GM21825 (cell line): ENCODE measurements around the gene ANO5.

Experiments
- ATAC-seq: cut with Tn5 transposase; IDR thresholded peaks from one replicate; pipeline ENCODE4 v1.9.1; 2021; ENCODE audit warnings: mild to moderate bottlenecking, moderate library complexity; ENCODE audit not compliant: unreplicated experiment

The ANO5 gene, protein sequence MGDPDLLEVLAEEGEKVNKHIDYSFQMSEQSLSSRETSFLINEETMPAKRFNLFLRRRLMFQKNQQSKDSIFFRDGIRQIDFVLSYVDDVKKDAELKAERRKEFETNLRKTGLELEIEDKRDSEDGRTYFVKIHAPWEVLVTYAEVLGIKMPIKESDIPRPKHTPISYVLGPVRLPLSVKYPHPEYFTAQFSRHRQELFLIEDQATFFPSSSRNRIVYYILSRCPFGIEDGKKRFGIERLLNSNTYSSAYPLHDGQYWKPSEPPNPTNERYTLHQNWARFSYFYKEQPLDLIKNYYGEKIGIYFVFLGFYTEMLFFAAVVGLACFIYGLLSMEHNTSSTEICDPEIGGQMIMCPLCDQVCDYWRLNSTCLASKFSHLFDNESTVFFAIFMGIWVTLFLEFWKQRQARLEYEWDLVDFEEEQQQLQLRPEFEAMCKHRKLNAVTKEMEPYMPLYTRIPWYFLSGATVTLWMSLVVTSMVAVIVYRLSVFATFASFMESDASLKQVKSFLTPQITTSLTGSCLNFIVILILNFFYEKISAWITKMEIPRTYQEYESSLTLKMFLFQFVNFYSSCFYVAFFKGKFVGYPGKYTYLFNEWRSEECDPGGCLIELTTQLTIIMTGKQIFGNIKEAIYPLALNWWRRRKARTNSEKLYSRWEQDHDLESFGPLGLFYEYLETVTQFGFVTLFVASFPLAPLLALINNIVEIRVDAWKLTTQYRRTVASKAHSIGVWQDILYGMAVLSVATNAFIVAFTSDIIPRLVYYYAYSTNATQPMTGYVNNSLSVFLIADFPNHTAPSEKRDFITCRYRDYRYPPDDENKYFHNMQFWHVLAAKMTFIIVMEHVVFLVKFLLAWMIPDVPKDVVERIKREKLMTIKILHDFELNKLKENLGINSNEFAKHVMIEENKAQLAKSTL

DNA sequence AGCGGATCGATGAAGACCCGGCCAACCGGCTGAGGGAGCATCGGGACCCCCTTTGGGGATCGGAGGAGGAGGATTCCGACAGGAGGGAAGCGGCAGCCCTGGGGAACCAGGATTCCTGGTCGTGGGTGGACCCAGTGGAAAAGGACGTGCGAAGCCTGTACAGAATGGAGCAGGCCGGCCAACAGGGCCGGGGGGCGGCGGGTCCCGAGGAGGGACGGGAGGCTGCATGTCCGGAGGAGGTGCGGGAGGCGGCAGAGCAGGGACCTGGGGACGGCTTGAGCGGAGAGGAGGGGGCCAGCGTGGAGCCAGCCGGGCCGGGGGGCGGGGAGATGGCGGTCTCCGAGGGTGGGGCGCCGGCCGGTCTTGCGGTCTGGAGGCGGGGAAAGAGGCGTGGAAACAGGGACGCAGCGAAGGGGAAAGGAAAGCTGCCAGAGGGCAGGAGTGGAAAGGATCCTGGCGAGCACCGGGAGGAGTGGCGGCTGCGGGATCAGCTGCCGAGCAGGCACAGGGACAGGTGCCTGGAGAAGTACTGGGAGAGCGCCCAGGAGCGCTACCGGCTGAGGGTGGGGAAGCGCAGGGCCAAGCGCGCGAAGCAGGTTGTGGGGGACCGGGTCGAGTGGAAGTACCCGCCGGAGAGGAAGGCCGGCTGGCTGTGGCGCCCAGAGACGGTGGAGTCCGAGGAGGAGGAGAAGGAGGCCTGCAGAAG, at the start of gene ANO5:
TSS of gene ANO5 (plus strand) at position 444 of the 706 bp plus-strand sequence. CDS start 408 bp downstream, outside the sequence.
- ATAC-seq = peak; percentile 54

DNA sequence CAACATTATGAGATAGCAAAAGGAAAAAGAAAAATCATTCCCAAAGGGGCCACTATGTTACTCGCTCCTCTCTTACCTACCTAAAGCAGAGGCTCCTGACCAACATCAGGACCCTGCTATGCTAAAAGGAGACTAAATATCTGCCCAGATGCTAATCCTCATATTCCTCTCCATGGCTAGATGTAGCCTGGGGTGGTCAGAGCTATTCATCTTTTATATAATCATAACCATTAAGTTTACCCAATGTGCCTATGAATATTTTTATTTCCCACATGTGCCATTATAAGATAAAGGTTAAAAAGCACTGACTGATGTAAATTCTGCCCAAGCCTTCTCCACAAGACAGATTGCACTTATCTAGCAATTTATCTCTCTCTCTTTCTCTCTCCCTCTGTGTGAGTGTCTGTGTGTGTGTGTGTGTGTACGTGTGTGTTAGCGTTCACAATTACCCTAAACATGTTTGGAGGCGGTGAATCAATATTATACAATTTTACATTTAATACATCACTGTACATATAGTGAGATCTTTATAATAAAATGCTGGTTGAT, 41.2 kb upstream of the ANO5 start:
- ATAC-seq = no peak

DNA sequence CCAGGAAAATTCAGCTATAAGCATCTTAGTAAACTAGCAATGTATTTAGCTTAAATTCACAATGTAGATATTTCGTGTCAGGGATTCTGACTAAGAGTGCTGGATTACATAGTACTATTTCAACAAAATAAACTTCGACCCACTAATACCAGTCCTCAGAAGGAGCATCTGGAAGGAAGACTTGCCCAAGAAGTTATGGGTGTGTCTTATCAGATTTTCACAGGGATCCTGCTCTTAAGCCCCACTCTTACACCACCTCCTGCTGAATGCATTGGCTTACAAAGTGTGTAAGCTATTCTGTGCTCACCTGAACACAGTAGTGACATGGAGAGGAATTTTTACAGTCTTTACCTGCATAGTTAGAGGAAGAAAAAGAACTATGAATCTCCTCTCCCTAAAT, 35.4 kb upstream of the ANO5 start:
- ATAC-seq = no peak

DNA sequence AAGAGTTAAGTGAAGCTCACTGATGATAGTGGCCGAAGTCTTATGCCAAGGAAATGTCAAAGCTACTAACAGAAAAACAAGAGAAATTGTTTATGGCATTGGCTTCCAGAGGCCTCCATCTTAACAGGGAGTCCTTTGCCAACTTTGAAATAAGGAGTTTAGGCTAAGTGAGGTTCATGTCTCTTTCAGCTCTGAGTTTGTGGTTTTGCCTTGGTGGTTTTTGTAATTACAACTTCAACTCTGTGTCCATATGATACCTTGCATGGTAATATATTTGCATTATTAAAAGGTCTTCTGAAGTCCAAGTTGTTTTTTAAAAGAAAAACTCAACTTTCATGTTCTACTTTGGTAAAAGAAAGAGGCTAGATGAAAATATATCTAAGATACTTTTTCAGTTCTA, 31.4 kb upstream of the ANO5 start:
- ATAC-seq = no peak

DNA sequence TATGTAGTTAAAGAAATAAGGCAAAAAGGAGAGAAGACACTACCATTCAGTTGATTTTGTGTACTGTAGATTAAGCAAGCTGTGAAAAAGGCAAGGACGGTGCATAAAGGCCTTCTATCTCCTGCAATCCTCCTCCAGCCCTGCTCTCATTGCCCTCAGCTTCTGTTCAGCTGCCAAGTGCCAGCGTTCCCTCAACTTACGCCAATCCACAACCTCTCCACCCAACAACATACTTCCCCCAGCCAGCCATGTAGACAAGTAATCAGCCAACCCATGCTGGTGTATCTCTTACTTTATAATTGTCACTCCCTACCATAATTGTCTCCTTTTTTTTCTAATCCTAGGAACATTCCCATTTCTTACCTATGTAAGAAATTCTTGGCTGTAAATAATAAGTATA, 30.1 kb upstream of the ANO5 start:
- ATAC-seq = no peak

DNA sequence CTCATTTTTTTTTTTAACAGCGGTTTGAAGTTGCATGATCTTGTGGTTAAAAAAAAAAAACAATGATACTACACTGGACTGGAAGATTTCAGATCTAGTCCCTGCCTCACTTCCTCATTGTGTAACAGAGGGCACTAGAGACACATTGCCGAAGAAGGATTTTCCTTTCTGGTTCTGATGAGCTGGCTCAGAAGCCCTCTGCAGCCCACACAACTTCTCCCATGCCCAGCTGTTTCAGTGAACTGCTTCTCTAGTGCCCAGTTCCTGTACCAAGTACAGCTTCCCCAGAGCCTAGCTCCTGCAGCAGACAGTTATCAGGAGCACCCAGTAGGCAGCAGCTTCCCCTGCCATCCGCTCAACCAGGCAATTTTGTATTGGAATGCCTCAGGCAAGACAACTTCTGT, 29.5 kb upstream of the ANO5 start:
- no peak for ATAC-seq

DNA sequence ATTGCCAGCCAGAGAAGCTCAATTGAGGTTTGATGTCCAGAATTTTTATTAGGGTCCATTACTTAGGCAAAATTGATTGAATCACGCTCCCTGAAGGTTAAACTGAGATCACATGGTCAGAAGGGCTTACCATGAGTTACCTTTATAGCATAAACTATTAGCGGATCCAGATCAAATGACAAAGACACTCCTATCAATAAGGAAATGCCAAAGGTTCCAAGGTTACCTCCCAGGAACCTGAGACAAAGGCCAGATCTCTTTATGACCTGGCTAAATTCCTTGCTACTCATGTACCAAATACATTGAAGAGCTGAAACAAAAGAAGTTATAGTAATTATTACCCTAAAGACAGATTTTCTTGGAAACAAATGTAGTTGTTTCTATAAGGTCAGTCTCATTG, 27.8 kb upstream of the ANO5 start:
- ATAC-seq = no peak

DNA sequence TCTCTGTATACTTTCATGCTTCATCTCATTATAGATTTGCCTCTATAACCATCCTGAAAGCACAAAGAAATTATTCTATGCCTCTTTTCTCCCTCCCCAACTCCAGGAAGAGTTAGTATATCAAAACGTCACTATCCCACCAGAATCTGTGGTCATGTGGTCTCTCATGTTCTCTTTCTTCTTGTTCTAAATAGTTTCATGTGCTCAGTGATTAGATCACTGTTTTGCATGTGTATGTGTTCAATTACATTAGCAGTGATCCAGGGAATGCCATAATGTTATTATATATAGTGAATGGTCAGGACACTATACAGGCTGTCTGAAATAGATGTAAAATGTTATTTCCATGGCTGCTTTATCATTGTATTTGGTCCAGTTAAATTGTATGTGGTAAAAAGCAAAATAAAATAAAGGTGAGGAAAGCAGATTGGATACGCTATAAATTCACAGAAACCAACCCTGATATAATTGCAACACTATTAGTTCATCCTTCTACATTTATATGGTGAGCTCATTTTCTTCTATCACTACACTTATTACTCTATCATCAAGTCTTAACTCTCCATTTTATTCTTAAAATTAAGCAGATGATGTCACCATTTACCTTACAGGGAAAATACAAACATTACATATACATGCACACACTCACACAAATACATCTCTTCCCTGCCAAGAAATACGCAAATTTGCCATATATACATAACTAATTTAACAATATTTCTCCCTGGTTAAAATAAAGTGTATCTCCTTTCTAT, 26.9 kb upstream of the ANO5 start:
- no peak for ATAC-seq

DNA sequence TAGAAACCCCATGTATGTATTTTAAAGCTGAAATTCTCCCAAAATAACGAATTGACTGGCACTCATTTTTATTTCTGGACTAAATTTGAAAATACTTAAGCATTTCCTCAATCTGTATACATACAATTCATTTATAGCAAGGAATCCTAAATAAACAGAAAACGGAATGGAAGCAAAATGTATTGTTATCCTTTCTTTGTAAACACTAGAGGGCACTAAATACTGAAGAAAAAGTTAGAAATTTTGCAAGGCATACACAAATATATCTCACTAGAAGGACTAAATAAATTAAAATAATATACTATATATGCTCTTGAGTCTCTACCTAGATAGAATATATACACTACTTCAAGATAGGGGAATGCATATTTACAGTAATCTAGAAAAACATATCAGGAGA, 23.1 kb upstream of the ANO5 start:
- ATAC-seq = no peak

DNA sequence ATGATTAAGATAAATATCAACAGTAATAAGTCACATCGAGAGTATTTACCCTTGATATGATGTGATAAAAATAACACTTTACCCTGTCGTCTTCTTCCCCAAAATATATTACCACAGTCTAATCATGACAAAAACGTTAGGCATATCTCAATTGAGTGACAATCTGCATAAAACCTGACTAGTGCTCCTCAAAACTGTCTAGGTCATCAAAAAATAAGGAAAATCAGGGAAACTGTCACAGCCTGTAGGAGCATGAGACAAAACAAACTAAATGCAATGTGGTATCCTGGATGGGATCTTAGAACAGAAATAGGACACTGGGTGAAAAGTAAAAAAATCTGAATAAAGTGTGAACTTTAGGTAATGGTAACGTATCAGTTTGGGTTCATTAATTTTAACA, 19.4 kb upstream of the ANO5 start:
- ATAC-seq = no peak

DNA sequence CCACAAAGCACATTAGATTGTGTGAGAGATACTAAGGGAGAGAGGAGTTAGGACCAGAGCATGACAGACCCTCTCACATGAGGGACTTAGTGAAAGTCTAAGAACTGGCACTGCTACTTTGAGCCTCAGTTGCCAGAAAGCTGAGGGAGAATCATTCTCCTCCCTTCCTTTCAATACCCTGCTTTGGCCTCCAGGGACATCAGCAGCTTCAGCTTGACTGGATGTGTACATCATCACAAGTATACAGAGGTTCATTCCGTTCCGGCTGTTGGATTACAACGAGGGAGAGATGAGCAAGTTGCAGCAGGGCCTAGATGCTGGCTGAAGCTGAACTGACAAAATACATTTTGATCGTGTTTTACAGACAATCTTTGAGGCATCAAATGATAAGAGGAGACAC, 15.7 kb upstream of the ANO5 start:
- no peak for ATAC-seq

DNA sequence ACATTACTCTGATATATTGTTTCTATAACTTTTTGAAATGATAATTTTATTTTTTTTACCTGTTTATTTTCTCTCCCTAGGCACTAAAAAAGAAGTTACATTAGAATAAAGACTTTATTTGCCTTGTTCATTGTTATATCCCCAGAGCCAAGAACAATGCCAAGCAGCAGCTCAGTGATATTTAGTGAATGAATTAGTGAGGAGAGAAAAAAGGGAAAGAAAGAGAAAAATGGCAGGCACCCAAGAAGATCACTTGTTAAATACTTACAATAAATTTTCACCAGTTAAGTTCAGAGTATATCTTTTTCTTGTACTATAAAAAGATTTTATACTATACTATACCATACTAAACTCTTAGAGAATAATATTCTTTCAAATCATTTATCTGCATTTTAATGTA, 13.3 kb upstream of the ANO5 start:
- ATAC-seq = no peak

DNA sequence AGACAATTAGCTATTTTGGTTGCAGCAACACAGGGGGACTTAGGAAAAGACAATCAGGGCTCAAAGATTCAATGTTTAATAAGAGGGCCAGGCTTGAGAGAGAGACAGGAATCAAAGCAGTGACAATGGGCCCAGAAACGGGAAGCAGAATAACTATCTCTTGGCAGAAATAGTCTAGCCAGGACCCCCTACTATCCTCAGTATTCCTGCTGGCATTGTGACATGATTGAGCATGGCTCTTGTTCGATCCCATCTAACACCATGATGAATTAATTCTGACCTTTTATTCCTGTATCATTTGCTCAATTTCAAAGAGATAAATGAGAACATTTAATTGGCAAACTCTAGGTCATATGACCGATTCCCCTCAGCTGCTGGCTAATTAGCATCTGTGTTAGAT, 12.8 kb upstream of the ANO5 start:
- ATAC-seq = no peak

DNA sequence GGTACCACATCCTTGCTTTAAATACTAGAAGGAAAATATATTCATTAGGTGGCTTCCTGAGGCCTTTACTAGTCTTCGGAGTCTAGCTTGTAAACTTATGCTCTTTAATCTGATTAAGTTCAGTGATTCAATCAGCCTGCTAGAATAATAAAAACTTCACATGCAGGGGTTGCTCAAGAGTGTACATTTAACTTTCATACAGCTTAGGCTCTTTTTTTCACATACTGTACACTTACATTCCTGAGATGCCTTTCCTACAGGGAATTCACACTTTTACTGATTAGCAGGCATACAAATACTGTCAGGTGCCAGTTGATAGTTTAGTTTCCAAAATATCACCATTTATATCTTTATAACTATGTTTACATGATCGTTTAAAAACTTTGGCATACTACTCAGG, 3.2 kb upstream of the ANO5 start:
- no peak for ATAC-seq

DNA sequence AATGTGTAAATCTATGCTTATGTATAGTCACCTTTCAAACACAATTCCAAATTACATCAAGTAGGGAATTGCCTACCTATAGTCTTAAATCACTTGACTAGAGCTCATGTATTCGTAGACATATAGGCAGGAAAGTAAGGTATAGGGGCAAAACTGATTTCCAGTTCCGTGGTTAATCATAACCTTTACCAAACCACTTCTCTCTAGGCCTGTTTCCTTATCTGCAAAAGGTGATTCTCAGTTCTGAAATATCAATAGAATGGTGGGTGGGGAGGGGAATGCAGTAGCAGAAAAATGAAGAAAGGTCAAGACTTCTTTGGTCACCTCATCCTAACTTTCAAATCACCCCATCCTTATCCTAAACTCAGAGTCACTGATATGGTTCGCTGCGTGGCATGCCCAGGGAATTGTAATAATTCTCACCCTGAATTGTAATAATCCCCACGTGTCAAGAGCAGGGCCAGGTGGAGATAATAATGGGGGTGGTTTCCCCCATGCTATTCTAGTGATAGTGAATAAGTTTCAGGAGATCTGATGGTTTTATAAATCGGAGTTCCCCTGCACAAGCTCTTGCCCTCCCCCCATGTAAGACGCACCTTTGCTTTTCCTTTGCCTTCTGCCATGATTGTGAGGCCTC, 1.9 kb upstream of the ANO5 start:
- no peak for ATAC-seq

DNA sequence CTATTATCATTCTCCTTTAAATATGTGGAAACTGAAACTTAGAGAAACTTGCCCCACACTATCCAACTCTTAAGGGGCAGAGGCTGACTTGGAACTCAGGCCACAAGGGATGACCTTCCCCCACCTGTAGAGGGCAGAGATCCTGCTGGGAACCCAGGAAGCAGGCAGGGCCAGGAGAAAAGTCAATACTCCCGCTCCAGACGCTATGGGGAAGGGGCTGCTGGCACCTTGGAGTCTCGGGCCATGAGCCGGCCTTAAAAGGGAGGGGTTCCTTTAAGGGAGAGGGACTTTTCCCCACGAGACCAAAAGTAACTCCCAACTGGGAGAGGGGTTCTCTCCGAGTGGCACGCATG, 620 bp upstream of the ANO5 start:
- ATAC-seq = peak; percentile 17

DNA sequence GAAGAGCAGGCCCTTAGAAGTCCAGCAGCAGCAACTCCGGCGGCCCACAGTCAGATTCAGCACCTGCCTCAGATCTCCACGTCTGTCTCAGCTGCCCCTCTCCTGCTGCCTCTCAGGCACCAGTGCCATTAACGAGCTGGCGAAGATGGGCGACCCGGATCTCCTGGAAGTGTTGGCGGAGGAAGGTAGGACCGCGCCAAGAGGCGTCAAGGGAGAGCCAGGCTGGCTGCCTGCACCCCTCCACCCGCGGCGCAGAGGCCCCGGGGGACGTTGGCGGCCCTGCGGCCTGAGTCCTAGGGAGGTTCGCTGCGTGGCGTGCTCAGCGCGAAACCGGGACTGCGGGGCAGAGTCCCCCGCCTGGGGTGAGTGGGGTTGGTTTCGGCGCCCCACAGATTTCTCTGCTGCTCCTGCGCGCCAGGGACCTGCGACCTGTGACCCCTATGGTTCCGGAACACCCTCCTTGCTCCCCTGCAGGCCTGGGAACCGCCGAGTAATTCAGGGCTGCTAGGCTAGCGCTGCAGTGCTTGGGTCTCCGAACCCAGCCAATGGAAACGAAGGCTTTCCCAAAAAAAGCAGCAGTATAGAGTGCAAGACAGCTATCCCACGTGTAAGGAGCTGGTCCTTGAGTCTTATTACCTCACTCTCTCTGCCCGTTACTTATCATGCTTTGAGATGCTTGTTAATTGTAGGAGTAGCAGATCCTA, 615 bp downstream of the ANO5 start:
- ATAC-seq = peak; percentile 31

DNA sequence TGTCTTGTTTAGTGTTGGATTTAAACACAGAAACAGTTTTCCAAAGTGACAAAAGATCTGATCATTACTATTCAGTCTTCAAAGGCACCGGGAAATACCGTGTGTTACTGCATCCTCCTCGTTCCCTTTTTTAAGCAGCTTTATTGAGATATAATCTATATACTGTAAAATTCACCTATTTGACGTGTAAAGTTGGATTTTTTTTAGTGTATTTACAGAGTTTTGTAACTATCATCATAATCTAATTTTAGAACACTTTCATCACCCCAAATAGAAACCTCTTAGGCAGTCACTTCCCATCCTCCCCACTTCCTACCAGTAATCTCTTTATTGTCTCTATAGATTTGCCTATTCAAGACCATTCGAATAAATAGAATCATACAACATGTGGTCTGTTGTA, 1.4 kb downstream of the ANO5 start:
- no peak for ATAC-seq

DNA sequence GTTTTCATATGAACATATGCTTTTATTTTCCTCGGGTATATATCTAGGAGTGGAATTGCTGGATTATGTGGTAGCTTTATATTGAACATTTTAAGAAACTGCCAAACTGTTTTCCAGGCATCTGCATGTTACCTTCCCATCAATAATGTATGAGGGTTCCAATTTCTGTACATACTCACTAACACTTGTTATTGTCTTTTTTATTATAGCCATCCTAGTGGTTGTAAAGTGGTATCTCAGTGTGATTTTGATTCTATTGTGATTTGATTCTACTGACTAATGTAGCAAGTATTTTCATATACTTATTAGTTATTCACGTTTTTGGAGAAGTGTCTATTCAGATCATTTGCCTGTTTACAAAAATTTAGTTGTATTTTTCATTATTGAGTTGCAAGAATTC, 2.0 kb downstream of the ANO5 start:
- no peak for ATAC-seq
